GM18520 (cell line): Measurements from ENCODE around the gene JSRP1.

Experiments used
- ATAC-seq: cut with Tn5 transposase; IDR thresholded peaks from one replicate; pipeline ENCODE4 v1.9.1; 2021; ENCODE audit not compliant: unreplicated experiment

The JSRP1 gene

DNA sequence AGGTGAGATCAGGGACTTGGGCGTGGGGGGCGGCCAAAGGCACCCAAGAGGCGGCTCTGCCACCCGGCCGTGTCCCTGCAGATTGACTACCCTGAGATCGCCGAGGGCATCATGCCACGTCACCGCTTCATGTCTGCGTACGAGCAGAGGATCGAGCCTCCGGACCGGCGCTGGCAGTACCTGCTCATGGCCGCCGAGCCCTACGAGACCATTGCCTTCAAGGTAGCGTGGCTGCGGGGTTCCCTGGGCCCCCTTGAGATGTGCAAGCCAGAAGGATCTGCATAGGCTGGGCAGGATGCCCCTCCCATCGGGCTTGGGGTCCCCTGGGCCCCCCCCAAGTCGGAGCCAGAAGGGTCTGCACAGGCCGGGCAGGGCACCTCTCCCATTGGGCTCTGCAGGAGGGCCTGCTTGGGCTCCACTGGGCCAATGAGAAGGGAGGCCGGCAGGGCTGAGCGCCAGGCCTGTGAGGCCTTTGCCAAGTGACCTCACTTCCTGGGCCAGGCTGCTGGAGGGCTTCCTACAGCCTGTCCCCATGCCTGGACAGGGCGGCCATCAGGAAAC, 9.3 kb downstream of the JSRP1 start:
- ATAC-seq: no peak

DNA sequence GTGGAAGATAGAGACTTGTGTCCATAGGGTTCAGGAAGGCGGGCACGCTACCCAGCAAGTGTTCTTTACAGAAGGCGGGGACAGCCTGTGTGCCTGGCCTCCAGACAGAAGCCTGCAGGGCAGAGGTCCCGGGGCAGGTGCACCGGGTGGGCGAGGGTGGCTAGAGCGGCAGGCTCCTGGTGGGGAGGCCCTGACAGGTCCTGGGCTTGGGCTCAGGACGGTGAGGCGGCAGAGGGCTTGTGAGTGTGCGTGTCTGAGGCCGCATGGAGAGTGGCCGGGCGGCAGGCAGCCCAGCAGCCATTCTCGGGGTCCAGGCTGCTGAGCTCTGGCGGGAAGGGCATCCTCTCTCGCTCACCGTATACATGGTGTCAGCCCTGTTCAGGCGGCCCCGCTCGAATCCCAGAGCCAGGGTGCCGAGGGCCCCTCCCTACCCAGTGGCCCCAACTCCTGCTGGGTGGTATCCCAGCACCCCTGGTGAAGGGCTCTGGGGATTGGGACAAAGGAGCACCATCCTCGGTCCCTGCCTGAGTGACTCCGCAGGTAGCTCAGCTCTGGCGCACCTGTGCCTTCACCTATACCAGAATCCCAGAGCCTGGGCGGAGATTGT, 10.1 kb downstream of the JSRP1 start:
- ATAC-seq: no peak

- no peak for ATAC-seq
Observed at GRCh38 chr19:2245273-2245672, 10.9 kb downstream of the JSRP1 start.

GRCh38 chr19:2244486-2244885, 11.7 kb downstream of the JSRP1 start:
- ATAC-seq: no peak

DNA sequence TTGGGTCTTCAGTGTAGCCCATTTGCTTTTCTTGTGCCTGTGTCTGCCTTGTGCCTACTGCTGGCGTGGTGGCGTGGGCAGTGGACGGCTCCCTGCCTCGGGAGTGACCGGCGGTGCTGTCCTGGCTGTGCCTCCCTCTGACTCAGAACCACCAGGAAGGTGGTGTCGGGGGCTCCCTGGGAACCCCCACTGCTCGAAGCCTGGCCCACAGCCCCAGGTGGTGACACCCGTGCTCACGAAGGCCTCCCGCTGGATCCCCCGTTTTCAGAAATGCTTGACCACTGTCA, 12.1 kb downstream of the JSRP1 start:
- ATAC-seq: no peak

- no peak for ATAC-seq
Observed at GRCh38 chr19:2243274-2244124, 12.7 kb downstream of the JSRP1 start.

- no peak for ATAC-seq
Observed at GRCh38 chr19:2242816-2243215, 13.4 kb downstream of the JSRP1 start.

DNA sequence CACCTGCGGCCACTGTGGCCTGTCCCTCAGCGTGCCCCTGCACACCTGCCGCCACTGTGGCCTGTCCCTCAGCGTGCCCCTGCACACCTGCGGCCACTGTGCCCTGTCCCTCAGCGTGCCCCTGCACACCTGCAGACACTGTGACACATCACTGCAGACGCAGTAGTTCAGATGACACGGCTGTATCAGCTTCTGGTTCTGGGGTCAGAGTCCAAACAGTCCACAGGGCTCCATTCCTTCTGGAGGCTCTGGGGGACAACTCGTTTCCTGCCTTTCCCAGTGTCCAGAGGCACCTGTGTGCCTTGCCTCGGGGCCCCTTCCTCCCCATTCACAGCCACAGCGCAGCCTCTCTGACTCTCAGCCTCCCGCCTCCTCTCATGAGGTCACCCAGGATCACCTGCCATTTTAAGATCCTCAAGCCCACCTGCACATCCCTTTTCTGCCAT, 14.1 kb downstream of the JSRP1 start:
- no peak for ATAC-seq

DNA sequence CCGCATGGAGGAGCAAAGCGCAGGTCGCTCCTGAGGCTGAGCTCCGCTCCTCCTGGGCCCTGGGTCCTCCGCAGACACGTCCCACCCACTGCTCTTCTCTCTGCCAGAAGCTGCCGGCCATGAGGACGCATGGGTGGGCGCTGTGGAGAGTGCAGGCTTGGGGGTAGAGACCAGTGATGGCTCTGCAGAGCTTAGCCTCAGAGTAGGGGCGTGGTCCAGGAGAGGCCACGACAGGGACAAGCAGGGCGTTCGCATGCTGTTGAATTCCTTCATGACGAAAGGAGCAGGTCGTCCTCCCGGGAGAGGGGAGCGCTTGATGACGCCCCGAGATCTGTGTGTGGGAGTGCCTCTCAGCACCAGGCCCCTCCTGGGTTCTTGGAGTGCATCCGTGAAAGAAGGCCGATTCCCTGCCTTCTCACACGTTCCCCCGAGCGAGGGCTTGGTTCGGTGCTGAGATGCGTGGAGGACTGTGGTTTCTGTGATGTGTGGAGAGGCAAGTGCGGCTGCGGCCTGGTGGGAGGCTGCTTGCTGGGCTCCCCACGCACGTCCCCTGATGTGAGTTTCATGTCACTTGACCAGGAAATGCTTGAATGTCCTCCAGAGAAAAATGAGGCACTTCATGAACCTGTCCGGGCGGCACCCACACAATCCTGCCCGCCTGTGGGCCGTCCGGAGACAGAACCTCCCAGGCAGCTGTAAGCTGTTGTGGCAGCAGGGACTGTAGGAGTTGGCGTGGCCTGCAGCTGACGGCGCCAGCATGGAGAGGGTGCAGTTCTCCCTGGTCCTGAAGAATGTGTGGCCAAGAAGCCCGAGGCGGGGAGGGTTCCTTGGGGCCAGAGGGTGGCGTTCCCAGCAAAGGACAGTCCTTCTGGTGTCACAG, 15.1 kb downstream of the JSRP1 start:
- no peak for ATAC-seq

- no peak for ATAC-seq
Observed at GRCh38 chr19:2239771-2240770, 16.1 kb downstream of the JSRP1 start.

DNA sequence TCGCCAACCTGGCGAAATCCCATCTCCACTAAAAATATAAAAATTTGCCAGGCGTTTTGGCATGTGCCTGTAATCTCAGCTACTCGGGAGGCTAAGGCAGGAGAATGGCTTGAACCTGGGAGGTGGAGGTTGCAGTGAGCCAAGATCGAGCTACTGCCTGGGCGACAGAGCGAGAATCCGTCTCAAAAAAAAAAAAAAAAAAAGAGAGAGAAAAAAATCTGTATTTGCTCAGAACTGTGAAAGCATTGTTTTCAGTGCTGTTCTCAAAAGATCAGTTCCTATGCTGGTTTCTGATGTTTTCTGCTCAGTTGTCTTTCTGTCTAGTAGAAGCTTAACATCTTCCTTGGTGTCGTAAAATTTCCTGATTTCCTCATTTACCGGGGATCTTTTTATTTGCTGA, 17.0 kb downstream of the JSRP1 start:
- no peak for ATAC-seq

- no peak for ATAC-seq
Observed at GRCh38 chr19:2237869-2238153, 18.4 kb downstream of the JSRP1 start.

DNA sequence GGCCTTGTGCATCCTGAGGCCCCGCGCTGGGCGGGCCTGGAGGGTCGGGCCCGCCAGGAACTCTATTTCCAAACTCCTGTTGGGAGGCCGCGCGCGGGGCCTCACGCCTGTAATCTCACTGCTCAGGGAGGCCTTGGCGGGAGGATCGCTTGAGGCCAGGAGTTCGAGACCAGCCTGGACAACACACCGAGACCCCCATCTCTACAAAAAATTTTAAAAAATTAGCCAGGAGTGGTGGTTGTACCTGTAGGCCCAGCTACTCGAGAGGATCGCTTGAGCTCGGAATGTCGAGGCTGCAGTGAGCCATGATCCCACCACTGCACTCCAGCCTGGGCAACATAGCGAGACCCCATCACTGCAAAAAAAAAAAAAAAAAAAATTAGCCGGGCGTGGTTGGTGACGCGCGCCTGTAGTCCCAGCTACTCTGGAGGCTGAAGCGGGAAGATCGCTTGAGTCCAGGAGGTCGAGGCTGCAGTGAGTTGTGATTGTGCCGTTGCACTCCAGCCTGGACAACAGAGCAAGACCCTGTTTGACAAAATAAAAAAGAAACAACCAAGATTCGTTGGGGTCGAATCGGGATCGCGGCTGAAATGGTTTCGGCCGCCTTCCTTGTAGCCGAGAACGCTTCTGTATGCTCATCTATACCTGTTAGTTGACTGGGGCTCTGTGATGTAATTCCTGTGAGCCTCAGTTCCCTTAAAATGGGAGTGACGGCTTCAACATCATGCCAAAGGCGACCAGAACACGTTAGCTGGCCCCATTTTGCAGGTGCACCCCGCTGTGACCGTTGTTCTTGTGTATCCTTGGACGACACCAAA, 19.0 kb downstream of the JSRP1 start:
- no peak for ATAC-seq

DNA sequence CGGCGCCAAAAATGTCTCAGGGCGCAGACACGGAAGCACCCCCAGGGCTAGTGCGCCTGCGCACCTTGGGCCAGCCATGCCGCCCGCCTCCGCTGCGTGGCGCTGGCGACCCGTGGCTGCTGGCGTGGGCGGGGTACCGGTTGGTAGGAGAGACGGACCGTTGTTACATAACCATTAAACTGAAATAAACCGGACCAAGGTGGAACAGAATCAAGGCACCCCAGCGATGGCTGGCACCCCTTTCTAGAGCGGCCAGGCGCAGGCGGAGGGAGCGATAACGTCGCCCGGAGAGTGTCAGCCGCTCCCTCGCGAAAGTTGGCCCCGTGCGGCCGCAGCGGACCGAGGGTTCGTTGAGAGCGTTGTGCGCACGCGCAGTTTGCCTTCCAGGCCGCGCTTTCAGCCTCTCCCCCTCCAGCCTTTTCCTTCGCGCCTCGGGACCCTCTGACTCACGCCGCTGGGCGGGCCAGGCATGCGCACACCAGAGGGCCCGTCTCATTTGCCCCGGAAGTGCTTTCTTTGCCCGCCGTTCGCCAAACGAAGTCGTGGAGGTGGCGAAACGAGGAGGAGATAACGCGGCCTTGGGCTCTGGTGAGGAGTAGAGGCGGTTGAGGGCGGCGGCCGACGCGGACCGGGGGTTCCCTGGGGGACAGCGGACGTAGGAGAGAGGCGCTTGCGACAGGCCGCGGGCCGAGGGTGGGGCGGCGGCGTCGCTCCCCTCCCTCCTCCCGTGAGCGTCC, 19.7 kb downstream of the JSRP1 start, which contains the start of the genes PLEKHJ1 and SF3A2:
PLEKHJ1 (minus strand) TSS at position 16 of the 737 bp plus-strand sequence. CDS start 81 bp downstream, outside the sequence.
SF3A2 (plus strand) TSS at position 511 of the 737 bp plus-strand sequence. CDS start 6,595 bp downstream, outside the sequence.
- peak; percentile 75 for ATAC-seq

- no peak for ATAC-seq
Observed at GRCh38 chr19:2236064-2236313, 20.2 kb downstream of the JSRP1 start.

DNA sequence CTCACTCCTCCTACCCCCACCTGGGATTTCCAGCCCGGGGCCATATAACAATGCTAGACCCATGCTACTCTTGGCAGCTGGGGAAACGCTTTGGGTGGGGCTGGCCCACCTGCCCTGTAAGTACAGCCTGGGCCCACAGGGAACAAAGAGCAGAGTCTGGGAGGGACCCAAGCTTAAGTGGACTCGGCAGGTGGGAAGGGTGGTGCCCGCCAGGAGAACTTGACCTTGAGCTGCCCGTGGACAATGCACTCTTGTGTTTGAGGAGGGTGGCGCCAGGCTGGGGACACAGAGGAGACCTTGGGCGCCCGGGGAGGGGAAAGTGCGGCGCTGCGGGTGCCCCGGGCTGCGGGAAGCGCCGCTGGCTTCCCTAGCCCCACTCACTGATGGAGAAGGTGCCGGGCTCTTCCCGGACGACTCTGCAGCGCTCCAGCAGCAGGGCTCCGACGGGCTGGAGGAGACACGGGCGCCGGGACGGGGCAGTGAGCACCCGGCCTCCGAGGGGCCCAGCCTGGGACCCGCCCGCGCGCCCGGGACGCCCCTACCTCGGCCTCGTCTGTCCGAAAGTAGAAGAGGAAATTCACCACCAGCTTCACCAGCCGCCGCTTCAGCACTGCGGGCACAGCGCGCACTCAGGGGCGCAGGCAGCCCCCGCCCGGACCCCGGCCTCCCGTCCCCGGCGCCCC, 20.7 kb downstream of the JSRP1 start:
- ATAC-seq: no peak

GRCh38 chr19:2234996-2235380, 21.2 kb downstream of the JSRP1 start:
- no peak for ATAC-seq

GRCh38 chr19:2233601-2234280, 22.5 kb downstream of the JSRP1 start:
- no peak for ATAC-seq
